Stimulated activated CD8-positive, alpha-beta memory T cell treated with anti-CD3 and anti-CD28 coated beads, Interleukin-4, amount 100 ng/mL, for 1 hour (primary cell): ENCODE results near the gene UST.

Experiments
- DNase-seq, 2 donors: peaks; one replicate each; pipeline ENCODE4 v3.0.0-alpha.2; 2020; ENCODE audit warnings: low read depth in 2 of 2, low spot score in 1 of 2

Gene UST, protein sequence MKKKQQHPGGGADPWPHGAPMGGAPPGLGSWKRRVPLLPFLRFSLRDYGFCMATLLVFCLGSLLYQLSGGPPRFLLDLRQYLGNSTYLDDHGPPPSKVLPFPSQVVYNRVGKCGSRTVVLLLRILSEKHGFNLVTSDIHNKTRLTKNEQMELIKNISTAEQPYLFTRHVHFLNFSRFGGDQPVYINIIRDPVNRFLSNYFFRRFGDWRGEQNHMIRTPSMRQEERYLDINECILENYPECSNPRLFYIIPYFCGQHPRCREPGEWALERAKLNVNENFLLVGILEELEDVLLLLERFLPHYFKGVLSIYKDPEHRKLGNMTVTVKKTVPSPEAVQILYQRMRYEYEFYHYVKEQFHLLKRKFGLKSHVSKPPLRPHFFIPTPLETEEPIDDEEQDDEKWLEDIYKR

DNA sequence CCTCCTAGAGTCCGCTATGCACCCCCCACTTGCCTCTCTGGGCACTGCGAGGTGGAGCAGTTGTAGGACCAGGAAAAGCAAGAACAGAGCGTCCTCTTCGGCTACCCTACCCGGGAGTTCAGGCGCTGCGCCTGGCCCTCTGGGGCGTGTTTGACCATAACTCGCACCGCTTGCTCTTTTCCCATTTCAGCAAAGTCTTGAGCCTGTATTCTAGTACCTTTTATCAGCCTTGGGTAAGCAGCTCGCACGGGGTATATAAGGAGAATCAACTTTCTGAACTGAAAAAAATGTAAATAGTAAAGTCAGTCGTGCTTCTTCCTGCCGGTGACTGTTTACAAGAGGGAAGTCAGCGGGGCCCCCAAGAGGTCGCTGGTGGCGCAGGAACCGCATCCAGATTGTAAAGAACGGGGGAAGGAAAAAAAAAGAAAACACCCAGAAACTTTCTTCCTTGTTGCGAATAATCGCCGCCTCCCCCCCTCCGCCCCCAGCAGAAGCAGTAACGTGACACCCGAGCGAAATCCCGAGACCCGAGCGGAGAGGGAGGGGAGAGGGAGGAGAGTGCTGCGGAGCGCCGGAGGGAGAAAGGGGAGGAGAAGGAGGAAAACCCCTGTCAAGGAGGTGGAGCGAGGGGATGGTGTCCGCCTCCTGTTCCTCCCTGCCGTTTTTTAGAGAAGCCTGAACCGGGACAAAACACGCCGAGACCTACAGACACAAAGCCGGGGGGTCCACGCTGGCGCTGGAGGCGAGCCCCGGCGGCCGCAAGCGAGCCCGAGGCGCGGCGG, at the start of gene UST:
TSS of gene UST (plus strand) at position 668 of the 782 bp plus-strand sequence. CDS start 401 bp downstream, outside the sequence.
- peak in 1 of 2 donors; percentile 42 for DNase-seq

DNA sequence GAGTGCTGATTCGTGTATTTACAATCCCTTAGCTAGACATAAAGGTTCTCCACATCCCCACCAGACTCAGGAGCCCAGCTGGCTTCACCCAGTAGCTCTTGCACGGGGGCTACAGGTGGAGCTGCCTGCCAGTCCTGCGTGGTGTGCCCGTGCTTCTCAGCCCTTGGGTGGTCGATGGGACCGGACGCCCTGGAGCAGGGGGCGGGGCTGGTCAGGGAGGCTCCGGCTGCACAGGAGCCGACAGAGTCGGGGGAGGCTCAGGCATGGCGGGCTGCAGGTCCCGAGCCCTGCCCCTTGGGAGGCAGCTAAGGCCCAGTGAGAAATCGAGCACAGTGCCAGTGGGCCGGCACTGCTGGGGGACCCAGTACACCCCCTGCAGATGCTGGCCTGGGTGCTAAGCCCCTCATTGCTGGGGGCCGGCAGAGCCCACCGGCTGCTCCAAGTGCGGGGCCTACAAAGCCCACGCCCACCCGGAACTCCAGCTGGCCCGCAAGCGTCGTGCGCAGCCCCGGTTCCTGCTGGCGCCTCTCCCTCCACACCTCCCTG, 48.9 kb upstream of the UST start:
- no peak for DNase-seq

DNA sequence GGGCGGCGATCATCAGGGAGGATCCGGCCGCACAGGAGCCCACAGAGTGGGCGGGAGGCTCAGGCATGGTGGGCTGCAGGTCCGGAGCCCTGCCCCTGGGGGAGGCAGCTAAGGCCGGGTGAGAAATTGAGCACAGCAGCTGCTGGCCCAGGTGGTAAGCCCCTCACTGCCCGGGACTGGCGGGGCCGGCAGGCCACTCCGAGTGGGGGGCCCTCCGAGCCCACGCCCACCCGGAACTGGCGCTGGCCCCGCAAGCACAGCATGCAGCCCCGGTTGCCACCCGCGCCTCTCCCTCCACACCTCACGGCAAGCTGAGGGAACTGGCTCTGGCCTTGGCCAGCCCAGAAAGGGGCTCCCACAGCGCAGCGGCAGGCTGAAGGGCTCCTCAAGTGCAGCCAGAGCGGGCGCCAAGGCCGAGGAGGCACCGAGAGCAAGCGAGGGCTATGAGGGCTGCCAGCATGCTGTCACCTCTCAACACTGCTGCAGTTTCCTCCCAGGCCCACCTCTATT, 48.1 kb upstream of the UST start:
- DNase-seq: no peak

DNA sequence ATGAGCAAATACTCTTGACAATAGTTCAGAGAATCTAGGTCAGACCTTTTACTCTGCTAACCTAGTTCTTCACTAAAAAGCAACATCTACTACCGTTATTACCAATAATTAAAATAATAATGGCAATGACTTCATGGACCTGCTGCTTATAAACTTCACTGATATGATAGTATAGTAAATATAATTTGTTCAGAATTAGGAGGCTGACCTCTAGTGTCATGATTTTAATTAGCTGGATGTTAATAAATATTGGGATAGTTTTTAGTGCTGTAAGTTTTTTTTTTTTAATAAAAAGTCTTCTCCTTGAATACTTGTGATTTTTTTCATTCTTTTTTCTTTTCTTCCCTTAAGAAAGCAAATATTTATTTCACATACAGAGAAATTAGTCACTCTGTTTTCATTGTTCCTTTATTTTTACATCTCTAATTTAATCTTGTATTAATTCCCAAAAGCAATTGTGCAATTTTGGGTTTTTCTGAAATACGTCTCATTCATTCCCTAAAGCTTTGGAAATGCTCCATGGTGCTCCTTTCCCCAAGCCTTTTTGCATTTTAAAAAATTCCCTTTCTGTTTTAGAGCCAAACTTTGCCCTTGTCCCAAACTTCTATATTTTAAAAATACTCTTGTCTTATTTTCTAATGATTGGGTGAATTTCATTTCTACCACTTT, 46.6 kb upstream of the UST start:
- DNase-seq: no peak

DNA sequence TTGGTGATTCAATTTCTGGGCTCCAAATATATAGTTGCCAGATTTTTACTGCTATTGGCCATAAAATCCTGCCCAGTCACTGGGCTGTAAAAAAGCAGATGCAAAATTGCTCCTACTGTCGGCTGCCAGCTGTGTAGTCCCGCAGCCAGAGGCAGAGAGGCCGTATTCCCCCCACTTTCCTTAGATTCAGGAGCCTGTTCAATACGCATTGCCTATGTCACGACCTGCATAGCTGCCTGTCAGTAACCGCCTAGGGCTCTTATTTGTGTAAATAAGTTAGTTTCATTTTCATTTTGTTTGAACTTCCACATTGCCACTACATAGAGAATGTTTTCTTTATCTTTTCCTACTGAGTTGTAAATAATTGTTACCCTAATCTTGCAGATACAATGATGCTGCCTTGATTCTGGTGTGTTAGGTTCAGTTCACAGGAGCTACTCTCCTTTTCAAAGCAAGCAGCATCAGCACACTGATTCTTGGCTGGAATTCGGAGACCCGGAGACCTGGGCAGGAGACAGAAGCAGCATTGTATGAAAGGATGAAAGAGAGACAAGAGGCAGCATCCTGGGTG, 46.0 kb upstream of the UST start:
- no peak for DNase-seq

DNA sequence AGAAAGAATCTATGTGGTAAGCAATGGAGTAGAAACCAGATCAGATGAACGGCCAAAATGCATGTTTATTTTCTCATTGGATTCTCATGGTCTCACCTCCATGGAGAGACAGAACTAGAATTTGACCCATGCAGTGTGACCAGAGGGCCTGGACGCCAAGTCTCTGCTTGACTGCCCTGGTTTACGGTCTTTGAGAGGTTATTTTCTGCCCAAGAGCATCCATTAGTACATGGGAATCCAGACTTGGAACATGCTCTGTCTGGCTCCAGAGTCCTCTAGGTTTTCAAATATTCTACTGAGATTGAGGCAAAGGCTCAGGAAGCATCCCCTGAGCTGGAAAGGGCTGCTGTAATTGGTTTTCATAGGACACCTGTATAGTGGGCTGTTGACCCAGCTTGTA, 45.5 kb upstream of the UST start:
- DNase-seq: no peak

DNA sequence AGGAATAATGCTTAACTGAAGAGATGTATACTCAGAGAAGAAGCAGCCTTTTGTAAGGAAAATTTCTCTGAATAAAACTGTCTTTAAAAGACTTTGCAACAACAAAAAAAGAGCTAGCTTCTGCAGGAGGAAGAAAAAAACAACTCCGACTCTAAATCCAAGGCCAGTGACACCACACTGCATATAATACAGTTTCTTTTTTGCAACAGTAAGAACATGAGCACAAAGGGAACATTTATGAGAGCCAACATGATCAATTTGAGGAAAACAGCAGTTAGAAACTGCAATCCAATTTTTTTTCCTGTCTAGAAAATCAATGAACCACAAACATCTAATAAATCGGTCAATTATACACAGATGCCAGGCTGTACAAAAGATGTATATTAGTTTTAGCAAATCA, 42.9 kb upstream of the UST start:
- no peak for DNase-seq

DNA sequence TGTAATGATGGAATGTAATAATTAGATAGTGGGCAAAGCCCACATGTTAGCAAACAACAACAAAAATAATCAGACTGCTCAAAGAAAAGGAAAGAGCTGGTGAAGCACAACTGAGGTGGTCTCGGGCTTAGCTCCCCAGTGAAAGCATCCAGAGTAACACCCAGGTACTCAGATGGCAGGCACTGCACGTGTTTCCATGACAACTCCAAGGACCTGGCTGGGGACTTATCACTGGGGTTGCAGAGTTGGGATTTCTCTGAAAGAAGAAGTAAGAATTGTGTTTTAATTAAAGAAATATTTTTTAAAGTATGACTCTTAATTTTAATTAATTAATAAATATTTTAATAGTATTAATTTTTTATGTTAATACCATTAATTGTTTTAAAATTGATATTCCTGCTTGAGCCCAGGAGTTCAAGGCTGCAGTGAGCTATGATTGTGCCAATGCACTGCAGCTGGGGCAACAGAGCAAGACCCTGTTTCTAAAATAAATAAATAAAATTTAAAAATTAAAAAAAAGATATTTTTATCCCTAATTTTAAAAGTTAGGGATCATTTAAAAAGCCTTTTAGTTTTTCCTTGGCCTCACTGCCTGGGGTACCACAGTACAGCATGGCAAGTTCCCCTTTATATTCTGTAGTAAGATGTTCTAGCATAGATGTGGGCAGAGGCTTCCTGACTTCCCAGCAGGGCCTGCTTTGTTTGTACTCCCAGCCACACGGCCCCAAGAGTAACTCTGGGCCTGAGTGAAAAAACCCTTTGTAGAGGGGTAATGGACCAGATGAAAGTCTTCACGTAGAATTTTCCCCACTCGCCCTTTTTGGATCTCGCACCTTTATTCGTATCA, 42.2 kb upstream of the UST start:
- DNase-seq: no peak

DNA sequence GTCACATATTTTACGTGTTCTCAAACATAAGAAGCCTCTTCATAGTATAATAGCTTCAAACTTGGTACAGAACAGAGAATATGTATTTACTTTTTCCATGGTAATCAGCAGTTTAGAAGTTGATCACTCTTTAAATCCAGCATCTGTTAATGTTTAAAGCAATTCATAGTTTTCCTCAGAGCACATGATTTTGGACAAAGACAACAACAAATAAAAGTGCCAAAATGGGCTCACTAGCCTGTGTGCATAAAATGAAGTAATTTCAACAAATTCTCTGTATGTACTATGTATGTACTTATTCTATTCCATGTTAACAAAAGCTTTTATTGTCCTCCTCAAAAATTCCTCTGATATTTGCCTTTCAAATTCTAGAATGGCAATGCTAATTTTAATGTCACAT, 38.1 kb upstream of the UST start:
- no peak for DNase-seq

DNA sequence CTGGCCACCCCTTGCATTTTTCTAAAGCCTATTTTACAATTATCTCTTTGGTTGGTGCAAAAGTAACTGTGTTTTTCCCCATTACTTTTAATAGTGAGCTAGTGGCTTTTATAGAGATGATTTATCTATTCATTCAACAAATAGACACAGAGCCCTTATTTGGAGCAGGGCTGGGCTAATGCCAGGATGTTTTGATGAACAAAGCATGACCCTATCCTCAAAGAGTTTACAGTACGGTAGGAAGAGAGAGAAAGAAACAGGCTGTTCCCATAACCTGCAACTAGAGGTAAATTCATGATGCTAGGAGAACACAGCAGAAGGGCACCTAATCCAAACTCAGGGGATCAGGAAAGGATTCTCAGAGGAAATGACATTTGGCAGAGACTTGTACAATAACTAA, 37.3 kb upstream of the UST start:
- DNase-seq: no peak

DNA sequence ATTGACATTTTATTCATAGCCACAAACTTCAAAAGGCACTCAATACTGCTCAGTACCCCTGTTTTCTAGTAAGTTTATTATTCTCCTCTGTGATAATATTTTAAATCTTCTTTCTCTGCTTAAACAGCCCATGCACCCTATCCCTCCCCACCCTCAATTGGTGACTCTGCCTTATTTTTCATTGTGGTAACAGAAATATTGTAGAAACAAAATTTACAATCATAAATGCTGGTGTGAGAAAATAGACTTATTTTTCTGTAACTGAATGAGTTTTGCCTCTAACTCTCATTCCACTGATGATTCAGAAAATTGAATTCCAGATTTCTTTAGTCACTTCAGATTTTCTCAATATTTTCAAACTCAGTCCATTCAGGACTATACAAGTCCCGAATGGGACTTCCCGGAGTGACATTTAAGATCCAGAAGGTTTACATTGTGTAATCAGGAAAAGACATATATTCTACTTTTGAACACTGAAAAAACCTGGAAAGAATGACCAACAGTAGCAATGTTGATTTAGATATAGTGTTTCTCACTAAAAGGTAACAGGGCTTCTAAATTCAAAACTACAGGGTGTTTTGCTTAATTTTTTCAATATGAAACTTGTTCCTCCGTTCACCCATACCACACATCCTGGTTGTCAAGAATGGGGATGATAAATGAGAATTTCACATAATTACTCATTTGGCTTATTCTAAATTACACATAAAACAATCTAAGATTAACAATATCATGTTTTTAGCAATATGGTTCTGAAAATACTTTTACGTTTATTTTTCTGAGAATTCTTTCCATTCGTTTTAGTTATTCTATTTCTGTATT, 34.8 kb upstream of the UST start:
- no peak for DNase-seq

DNA sequence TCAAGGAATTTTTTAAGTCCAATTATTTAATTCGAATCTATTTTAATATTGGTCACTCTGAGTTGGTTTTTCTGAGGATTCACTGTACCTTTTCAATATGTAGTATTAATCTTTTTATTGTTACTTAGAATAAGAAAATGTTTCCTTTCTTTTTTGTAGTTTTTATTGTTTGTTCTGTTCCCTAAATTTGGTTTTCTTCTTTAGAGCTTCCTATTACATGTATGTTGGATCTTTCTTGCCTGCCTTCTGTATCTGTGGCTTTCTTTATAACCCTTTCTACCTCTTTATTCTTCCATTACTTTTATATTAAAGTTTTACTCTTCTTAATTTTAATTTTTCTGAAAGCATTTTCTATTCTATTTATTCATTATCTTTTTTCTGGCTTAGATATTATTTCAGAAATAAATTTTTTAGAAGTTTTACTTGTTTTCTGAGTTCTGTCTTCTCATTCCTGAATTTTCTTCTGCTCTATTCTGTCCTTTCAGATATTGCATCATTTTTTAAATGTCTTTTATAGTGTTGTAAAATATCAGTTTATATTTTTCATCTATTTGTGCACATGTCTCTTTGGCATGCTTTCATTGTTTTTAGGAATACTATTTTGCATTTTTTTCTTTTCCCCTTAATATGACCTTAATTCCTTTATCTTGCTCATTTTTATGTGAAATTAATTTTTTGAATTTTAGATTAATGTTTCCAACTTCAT, 33.6 kb upstream of the UST start:
- no peak for DNase-seq

DNA sequence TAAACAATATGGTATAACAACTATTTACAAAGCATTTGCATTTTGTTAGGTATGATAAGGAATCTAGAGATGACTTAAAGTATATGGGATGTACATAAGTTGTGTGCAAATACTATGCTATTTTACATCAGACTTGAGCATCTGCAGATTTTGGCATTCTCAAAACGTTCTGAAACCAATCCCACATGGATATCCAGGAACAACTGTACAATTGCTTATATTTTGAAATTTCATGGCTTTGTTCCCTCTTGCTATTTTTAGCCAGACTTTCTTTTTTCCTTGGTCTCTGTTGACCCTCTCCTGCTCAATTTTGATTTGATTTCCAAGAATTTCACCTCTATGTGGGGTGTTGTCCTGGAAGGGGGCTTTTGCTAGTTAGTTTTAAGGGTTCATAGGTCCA, 32.9 kb upstream of the UST start:
- no peak for DNase-seq

DNA sequence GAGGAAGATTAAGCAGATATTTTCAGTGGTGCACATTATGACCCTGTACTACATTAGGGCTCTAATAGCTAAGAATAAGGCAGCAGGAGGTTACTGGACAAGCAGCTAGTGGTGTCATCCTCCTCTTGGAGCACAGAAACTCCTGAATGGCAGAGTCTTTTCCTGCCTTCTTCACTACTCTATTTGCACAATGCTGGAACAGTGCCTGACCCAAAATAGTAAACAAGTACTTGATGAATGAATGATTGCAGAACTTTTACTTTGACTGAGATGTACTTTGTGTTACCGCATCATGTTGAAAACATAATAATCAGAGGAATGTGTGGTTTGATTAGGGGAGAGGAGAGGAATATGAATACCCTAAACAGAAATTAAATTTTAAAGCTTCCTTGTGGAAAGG, 30.0 kb upstream of the UST start:
- no peak for DNase-seq

DNA sequence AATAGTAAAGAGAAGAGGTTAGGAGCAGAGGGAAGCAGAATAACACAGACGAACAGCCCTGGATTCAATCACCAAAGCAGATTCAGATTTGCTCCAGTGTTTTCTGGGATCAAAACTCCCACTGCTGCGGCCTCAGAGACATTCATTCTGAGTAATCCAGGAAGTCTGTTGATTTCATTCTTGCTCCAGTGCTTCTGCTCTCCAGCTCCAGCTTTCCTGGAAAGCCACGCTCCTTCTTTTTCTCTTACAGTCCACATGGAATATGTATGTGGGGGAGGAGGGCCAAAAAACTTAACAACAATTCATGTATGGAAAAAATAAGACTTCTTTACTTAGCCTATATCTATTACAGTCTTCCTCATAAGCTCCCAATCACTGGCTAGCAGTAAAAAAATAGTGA, 26.4 kb upstream of the UST start:
- no peak for DNase-seq

DNA sequence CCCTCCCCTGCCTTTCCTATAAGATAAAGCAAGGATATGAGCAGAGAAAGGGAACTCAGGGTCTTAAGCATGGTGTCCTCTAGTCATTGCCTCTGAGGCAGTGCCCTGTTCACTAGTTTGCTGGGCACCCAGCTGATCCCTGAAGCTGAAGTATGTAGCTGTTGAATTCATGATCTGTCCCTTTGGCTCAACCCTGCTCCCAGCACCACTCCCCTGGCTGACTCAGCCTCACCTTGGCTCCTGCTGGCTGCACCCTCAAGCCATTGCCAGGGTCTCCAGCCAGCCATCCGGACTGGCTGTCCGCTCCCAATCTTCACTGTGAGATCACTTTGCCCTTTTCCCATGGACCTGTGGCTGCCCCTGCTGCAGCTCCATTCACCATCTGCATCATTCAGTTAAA, 25.9 kb upstream of the UST start:
- no peak for DNase-seq

DNA sequence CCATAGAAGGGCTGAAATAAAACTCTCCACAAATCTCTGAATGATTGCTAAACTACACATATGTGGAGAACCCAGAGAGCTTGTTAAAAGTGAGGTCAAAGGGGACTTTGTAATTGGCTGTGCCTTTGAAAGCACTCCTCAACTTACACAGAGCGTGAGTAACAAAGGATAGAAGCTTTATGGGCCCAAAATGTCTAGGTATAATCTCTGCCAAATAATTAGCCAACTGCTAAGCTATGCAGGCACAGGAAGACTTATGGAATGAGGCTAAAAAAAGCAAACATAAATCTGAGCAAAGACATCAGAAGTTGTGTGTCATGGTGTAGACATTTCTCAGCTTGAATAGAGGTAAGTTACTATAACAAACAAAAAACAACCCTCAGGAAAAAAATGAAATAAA, 23.3 kb upstream of the UST start:
- DNase-seq: no peak

DNA sequence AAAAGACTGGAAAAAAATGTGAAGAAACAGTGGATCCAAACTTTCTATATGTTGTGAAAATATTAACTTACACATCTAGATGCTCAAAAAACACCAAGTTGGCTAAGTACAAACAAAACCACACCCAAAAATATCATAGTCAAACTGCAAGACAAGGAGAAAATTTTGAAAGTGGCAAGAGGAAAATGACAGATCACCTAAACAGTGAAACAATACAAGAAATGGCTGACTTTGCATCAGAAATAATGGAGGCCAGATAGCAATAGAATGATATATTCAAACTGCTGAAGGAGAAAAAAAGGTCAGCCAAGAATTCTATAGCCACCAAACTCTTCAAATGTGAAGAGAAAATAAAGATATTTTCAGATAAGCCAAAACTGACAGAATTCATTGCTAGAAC, 22.4 kb upstream of the UST start:
- no peak for DNase-seq

DNA sequence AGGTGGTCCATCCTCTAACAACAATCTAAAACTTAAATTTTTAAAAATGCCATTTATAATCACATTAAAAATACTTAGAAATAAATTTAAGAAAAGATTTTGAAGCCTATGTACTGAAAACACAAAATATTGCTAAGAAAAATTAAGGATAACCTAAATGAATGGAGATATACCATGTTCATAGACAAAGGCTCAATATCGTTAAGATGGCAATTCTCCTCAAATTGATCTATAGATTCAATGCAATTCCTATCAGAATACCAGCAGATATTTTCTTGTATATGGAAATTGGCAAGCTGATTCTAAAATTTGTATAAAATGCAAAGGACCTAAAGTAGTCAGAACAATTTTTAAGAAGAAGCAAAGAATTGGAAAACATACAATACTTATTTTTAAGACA, 19.7 kb upstream of the UST start:
- no peak for DNase-seq
